ENCODE results near the gene WDR81. TPM values are rescaled to one million over a fixed set of nuclear protein-coding genes. Genes with fewer than 3 reads are reported as not detected.

Gene WDR81
- total RNA-seq, 1 experiment from 2014 or later: 19.4 TPM

DNA sequence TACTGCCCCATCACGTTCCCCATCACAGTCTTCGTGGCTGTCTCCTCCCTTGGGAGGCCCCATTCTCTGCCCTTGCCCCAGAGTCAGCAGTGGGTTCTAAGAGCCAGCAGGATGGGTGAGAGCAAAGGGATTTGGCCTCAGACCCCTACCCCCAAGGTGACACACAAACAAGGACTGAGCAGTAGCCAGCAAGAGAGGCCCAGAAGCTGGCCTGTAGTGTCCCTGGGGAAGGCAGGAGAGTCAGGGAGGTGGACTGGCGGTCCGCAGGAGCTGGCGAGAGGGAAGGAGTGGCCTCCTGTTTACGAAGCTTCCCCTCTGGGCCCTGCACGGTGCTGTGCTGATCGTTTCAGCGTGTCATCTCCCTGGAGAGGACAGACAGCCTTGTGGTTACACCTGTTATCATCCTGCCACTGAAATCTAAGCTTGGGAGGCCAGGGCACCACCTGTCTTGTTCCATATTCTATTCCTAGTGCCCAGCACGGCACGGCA, 8.4 kb downstream of the WDR81 start:
- POLR2A ChIA-PET (ENCODE audit: low non-redundant PET): no interaction called here
- no TSS peak for BruUV-seq (replicated peaks)
- Histone ChIP-seq H3K4me3 (ENCODE audit: low read depth, low read length, poor library complexity, severe bottlenecking) (no peak overlapping the region), H3K27ac (ENCODE audit: low read depth, low read length, poor library complexity, severe bottlenecking) (no peak overlapping the region), H3K9me3 (ENCODE audit: low read depth, low read length, poor library complexity, severe bottlenecking) (no peaks in the 10 kb centered on the region), H3K36me3 (ENCODE audit: insufficient read depth, low read length, poor library complexity, severe bottlenecking) (no peaks in the 10 kb centered on the region), H3K4me1 (ENCODE audit: insufficient read depth, low read length, poor library complexity, severe bottlenecking) (peaks cover 18% of the 10 kb centered on the region), H3K27me3 (replicated peaks; ENCODE audit: insufficient read depth, low read depth, low read length, poor library complexity) (no peaks in the 10 kb centered on the region)
- intact Hi-C loops (cut with micrococcal nuclease; ENCODE audit: unreplicated experiment): no loop called here
- CTCF ChIA-PET: no interaction called here
- TF ChIP-seq EZH2 (IDR thresholded peaks at IDR 0.05; ENCODE audit: borderline replicate concordance, low read depth, low read length, poor library complexity, severe bottlenecking): no peak
- TF ChIP-seq, protein P1, sequence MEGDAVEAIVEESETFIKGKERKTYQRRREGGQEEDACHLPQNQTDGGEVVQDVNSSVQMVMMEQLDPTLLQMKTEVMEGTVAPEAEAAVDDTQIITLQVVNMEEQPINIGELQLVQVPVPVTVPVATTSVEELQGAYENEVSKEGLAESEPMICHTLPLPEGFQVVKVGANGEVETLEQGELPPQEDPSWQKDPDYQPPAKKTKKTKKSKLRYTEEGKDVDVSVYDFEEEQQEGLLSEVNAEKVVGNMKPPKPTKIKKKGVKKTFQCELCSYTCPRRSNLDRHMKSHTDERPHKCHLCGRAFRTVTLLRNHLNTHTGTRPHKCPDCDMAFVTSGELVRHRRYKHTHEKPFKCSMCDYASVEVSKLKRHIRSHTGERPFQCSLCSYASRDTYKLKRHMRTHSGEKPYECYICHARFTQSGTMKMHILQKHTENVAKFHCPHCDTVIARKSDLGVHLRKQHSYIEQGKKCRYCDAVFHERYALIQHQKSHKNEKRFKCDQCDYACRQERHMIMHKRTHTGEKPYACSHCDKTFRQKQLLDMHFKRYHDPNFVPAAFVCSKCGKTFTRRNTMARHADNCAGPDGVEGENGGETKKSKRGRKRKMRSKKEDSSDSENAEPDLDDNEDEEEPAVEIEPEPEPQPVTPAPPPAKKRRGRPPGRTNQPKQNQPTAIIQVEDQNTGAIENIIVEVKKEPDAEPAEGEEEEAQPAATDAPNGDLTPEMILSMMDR (conservative IDR thresholded peaks at IDR 0.05; ENCODE audit: low read depth, low read length): no peak
- DNase-seq (ENCODE audit: low spot score): no peak

DNA sequence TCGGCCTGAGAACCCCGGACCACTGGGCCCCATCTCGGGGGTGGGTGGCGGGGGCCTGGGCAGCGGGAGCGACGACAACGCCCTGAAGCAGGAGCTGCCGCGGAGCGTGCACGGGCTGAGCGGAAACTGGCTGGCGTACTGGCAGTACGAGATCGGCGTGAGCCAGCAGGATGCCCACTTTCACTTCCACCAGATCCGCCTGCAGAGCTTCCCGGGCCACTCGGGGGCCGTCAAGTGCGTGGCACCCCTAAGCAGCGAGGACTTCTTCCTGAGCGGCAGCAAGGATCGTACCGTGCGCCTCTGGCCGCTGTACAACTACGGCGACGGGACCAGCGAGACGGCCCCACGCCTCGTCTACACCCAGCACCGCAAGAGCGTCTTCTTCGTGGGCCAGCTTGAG, 9.3 kb downstream of the WDR81 start:
- H3K27me3 ChIP-seq (replicated peaks; ENCODE audit: insufficient read depth, low read depth, low read length, poor library complexity): no peaks in the 10 kb centered on the region
- no peak overlapping the region for H3K4me3 ChIP-seq (ENCODE audit: low read depth, low read length, poor library complexity, severe bottlenecking)
- no TSS peak for BruUV-seq (replicated peaks)
- TF ChIP-seq, protein P1 (conservative IDR thresholded peaks at IDR 0.05; ENCODE audit: low read depth, low read length): no peak
- TF ChIP-seq EZH2 (IDR thresholded peaks at IDR 0.05; ENCODE audit: borderline replicate concordance, low read depth, low read length, poor library complexity, severe bottlenecking): no peak
- intact Hi-C loops (cut with micrococcal nuclease; ENCODE audit: unreplicated experiment): no loop called here
- no peaks in the 10 kb centered on the region for H3K36me3 ChIP-seq (ENCODE audit: insufficient read depth, low read length, poor library complexity, severe bottlenecking)
- no peak for DNase-seq (ENCODE audit: low spot score)
- POLR2A ChIA-PET (ENCODE audit: low non-redundant PET): no interaction called here
- no peak overlapping the region for H3K27ac ChIP-seq (ENCODE audit: low read depth, low read length, poor library complexity, severe bottlenecking)
- CTCF ChIA-PET: no interaction called here
- H3K9me3 ChIP-seq (ENCODE audit: low read depth, low read length, poor library complexity, severe bottlenecking): no peaks in the 10 kb centered on the region
- peaks cover 18% of the 10 kb centered on the region for H3K4me1 ChIP-seq (ENCODE audit: insufficient read depth, low read length, poor library complexity, severe bottlenecking)

DNA sequence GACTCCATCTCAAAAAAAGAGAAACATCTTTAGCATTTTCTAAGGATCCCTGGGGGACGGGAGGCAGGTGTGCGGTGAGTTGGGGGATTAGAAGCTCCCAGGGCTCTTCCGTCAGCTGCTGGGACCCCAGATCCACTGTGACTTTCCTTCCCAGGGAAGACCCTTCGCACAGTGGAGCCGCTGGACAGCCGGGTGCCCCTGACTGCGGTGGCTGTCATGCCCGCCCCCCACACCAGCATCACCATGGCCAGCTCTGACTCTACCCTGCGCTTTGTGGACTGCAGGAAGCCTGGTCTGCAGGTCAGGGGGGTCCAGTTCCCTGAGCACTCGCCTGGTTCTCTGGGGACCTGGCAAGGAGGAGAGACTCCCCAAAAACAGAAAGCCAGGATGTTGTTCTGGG, 10.9 kb downstream of the WDR81 start:
- H3K36me3 ChIP-seq (ENCODE audit: insufficient read depth, low read length, poor library complexity, severe bottlenecking): no peaks in the 10 kb centered on the region
- no peaks in the 10 kb centered on the region for H3K27me3 ChIP-seq (replicated peaks; ENCODE audit: insufficient read depth, low read depth, low read length, poor library complexity)
- no peaks in the 10 kb centered on the region for H3K9me3 ChIP-seq (ENCODE audit: low read depth, low read length, poor library complexity, severe bottlenecking)
- TF ChIP-seq, protein P1 (conservative IDR thresholded peaks at IDR 0.05; ENCODE audit: low read depth, low read length): no peak
- TF ChIP-seq EZH2 (IDR thresholded peaks at IDR 0.05; ENCODE audit: borderline replicate concordance, low read depth, low read length, poor library complexity, severe bottlenecking): no peak
- intact Hi-C loops (cut with micrococcal nuclease; ENCODE audit: unreplicated experiment): no loop called here
- H3K4me3 ChIP-seq (ENCODE audit: low read depth, low read length, poor library complexity, severe bottlenecking): no peak overlapping the region
- no peak overlapping the region for H3K27ac ChIP-seq (ENCODE audit: low read depth, low read length, poor library complexity, severe bottlenecking)
- CTCF ChIA-PET: no interaction called here
- POLR2A ChIA-PET (ENCODE audit: low non-redundant PET): no interaction called here
- no peak for DNase-seq (ENCODE audit: low spot score)
- no TSS peak for BruUV-seq (replicated peaks)
- H3K4me1 ChIP-seq (ENCODE audit: insufficient read depth, low read length, poor library complexity, severe bottlenecking): peaks cover 18% of the 10 kb centered on the region
